KMS-11 (cell line): ENCODE measurements around the gene NRN1.

Experiments
- H2AFZ ChIP-seq: fragments of 200-600 bp; sonication (generic); 2 replicates; pipeline ENCODE4 v1.6.1; 2016; ENCODE audit warnings: antibody characterized with exemption, mixed run types, low read depth
- H3K27ac ChIP-seq: fragments of 200-600 bp; sonication (generic); 2 replicates; pipeline ENCODE4 v1.6.1; 2016; ENCODE audit warnings: mild to moderate bottlenecking, mixed run types
- H3K27me3 ChIP-seq: fragments of 200-600 bp; sonication (generic); 2 replicates; pipeline ENCODE4 v1.6.1; 2017; ENCODE audit warnings: mild to moderate bottlenecking, low read depth, mixed run types, moderate library complexity; ENCODE audit not compliant: insufficient read depth
- H3K36me3 ChIP-seq: fragments of 200-600 bp; sonication (generic); 2 replicates; pipeline ENCODE4 v1.6.1; 2017; ENCODE audit warnings: mild to moderate bottlenecking, mixed run types; ENCODE audit not compliant: insufficient read depth
- H3K4me1 ChIP-seq: fragments of 200-600 bp; sonication (generic); 2 replicates; pipeline ENCODE4 v1.6.1; 2016; ENCODE audit warnings: mild to moderate bottlenecking, low read depth, mixed run types; ENCODE audit not compliant: poor library complexity, severe bottlenecking
- H3K4me2 ChIP-seq: fragments of 200-600 bp; sonication (generic); 2 replicates; pipeline ENCODE4 v1.7.0; 2016; ENCODE audit warnings: mild to moderate bottlenecking, mixed run types
- H3K4me3 ChIP-seq: fragments of 200-600 bp; sonication (generic); IDR thresholded peaks from 2 replicates; pipeline ENCODE4 v1.6.1; 2017; ENCODE audit warnings: low read depth, low read length, mixed read lengths; ENCODE audit not compliant: insufficient read depth
- H3K79me2 ChIP-seq: fragments of 200-600 bp; sonication (generic); 2 replicates; pipeline ENCODE4 v1.6.1; 2016; ENCODE audit warnings: low read depth, mixed run types; ENCODE audit not compliant: insufficient read depth
- H3K9ac ChIP-seq: fragments of 200-600 bp; sonication (generic); 2 replicates; pipeline ENCODE4 v1.6.1; 2016; ENCODE audit warnings: mild to moderate bottlenecking, mixed run types
- H4K20me1 ChIP-seq: fragments of 200-600 bp; sonication (generic); 2 replicates; pipeline ENCODE4 v1.6.1; 2016; ENCODE audit warnings: mild to moderate bottlenecking, mixed run types; ENCODE audit not compliant: insufficient read depth
- CTCF ChIP-seq: fragments of 200-600 bp; sonication (generic); conservative IDR thresholded peaks from 2 replicates; pipeline ENCODE4 v1.6.1; 2017; ENCODE audit warnings: low read depth, mild to moderate bottlenecking, antibody characterized with exemption, low read length, moderate library complexity, mixed read lengths

Gene NRN1

GRCh38 chr6:6037179-6037578 lies 30.5 kb upstream of the NRN1 start:
- H3K27me3 ChIP-seq, result no peaks in the 10 kb centered on the region
- no peaks in the 10 kb centered on the region for H3K79me2 ChIP-seq
- no peaks in the 10 kb centered on the region for H3K4me1 ChIP-seq
- no peak overlapping the region for H3K9ac ChIP-seq
- no peak overlapping the region for H3K27ac ChIP-seq
- H3K36me3 ChIP-seq, result no peaks in the 10 kb centered on the region
- H3K4me2 ChIP-seq, result no peak overlapping the region
- H3K4me3 ChIP-seq, result no peak overlapping the region
- no peaks in the 10 kb centered on the region for H4K20me1 ChIP-seq
- no peak overlapping the region for H2AFZ ChIP-seq
- TF ChIP-seq CTCF, result no peak

- Histone ChIP-seq H3K4me3 (no peak overlapping the region), H3K79me2 (no peaks in the 10 kb centered on the region), H3K4me1 (no peaks in the 10 kb centered on the region), H3K36me3 (no peaks in the 10 kb centered on the region), H2AFZ (no peak overlapping the region), H3K4me2 (no peak overlapping the region), H3K27me3 (no peaks in the 10 kb centered on the region), H3K9ac (no peak overlapping the region), H3K27ac (no peak overlapping the region), H4K20me1 (no peaks in the 10 kb centered on the region)
- TF ChIP-seq CTCF, result no peak
Measured at GRCh38 chr6:6033858-6034257, 27.1 kb upstream of the NRN1 start.

GRCh38 chr6:6026513-6027205 lies 19.9 kb upstream of the NRN1 start:
- Histone ChIP-seq H4K20me1 (no peaks in the 10 kb centered on the region), H3K4me2 (no peak overlapping the region), H3K79me2 (no peaks in the 10 kb centered on the region), H3K4me1 (no peaks in the 10 kb centered on the region), H3K9ac (no peak overlapping the region), H3K36me3 (no peaks in the 10 kb centered on the region), H2AFZ (no peak overlapping the region), H3K27me3 (no peaks in the 10 kb centered on the region), H3K4me3 (no peak overlapping the region), H3K27ac (no peak overlapping the region)
- no peak for TF ChIP-seq CTCF

- Histone ChIP-seq H3K9ac (no peak overlapping the region), H3K27me3 (no peaks in the 10 kb centered on the region), H4K20me1 (no peaks in the 10 kb centered on the region), H3K4me2 (no peak overlapping the region), H3K27ac (no peak overlapping the region), H3K79me2 (no peaks in the 10 kb centered on the region), H2AFZ (no peak overlapping the region), H3K4me3 (no peak overlapping the region), H3K36me3 (no peaks in the 10 kb centered on the region), H3K4me1 (no peaks in the 10 kb centered on the region)
- no peak for TF ChIP-seq CTCF
Measured at GRCh38 chr6:6025736-6026135, 19.0 kb upstream of the NRN1 start.
